ENCODE results near the gene ZDHHC14. TPM values are rescaled to one million over a fixed set of nuclear protein-coding genes. Genes with fewer than 3 reads are reported as not detected.

ZDHHC14 gene
- total and polyA plus RNA-seq, 2 of the 8 experiments (the other 6 are each of a cell fraction or from before 2014, with no cell fraction given): 2.9 to 5.3 TPM

GRCh38 chr6:157411368-157411767 is 30.4 kb downstream of the ZDHHC14 start (continued):
- TF ChIP-seq CTCF (IDR thresholded peaks at IDR 0.05; ENCODE audit: control extremely low read depth in 1 of 3, insufficient read depth in 1 of 3, low read depth in 1 of 3, low read length in 3 of 3): no peak
- TF ChIP-seq SAP30 (IDR thresholded peaks at IDR 0.05; ENCODE audit: insufficient read depth, insufficient replicate concordance, low read length): no peak
- TF ChIP-seq SIRT6 (IDR thresholded peaks at IDR 0.05; ENCODE audit: low read length): no peak
- no peak for TF ChIP-seq CEBPB (IDR thresholded peaks at IDR 0.05; ENCODE audit: low read depth, low read length)
- TF ChIP-seq MAFK (IDR thresholded peaks at IDR 0.05; ENCODE audit: low read depth, low read length): no peak
- TF ChIP-seq RBBP5 (IDR thresholded peaks at IDR 0.05; ENCODE audit: borderline replicate concordance, low read depth, low read length): no peak
- TF ChIP-seq MAX (IDR thresholded peaks at IDR 0.05): no peak
